NCI-H510A treated with DMSO at 0.1 percent for 48 hours (cell line): ENCODE measurements around the gene TCERG1L.

ENCODE experiments used
- DNase-seq: peaks from one replicate; lab custom pipeline; 2025; lab: John Stamatoyannopoulos, UW

TCERG1L gene

GRCh38 chr10:131207584-131208532 lies 103.7 kb downstream of the TCERG1L start:
- no peak for DNase-seq

- no peak for DNase-seq
These were observed 104.3 kb downstream of the TCERG1L start for GRCh38 chr10:131207176-131207575.

GRCh38 chr10:131206111-131206995 lies 105.2 kb downstream of the TCERG1L start:
- DNase-seq, result no peak

GRCh38 chr10:131205556-131205955 lies 106.0 kb downstream of the TCERG1L start:
- DNase-seq, result no peak

GRCh38 chr10:131204406-131205152 lies 106.9 kb downstream of the TCERG1L start:
- DNase-seq, result no peak

- no peak for DNase-seq
These were observed 107.8 kb downstream of the TCERG1L start for GRCh38 chr10:131203456-131204357.

GRCh38 chr10:131202990-131203389 lies 108.5 kb downstream of the TCERG1L start:
- peak; percentile 91 for DNase-seq

- DNase-seq, result no peak
These were observed 109.6 kb downstream of the TCERG1L start for GRCh38 chr10:131201741-131202515.

- DNase-seq, result no peak
These were observed 110.6 kb downstream of the TCERG1L start for GRCh38 chr10:131200856-131201470.

GRCh38 chr10:131199646-131200045 lies 111.9 kb downstream of the TCERG1L start:
- DNase-seq, result no peak

- no peak for DNase-seq
These were observed 112.7 kb downstream of the TCERG1L start for GRCh38 chr10:131198843-131199242.

- no peak for DNase-seq
These were observed 113.1 kb downstream of the TCERG1L start for GRCh38 chr10:131198401-131198800.

GRCh38 chr10:131196176-131196885 lies 115.2 kb downstream of the TCERG1L start:
- no peak for DNase-seq

GRCh38 chr10:131195558-131196159 lies 115.9 kb downstream of the TCERG1L start:
- no peak for DNase-seq

- DNase-seq, result peak; percentile 41
These were observed 116.4 kb downstream of the TCERG1L start for GRCh38 chr10:131195116-131195515.

GRCh38 chr10:131193923-131194322 lies 117.6 kb downstream of the TCERG1L start:
- DNase-seq, result no peak

- DNase-seq, result no peak
These were observed 123.0 kb downstream of the TCERG1L start for GRCh38 chr10:131188494-131188893.

- DNase-seq, result no peak
These were observed 123.6 kb downstream of the TCERG1L start for GRCh38 chr10:131187926-131188325.

- no peak for DNase-seq
These were observed 124.2 kb downstream of the TCERG1L start for GRCh38 chr10:131187274-131187673.
